Neural crest cell (in vitro differentiated cells): ENCODE measurements around the gene TKTL2. TPM values are rescaled to one million over a fixed set of nuclear protein-coding genes. Genes with fewer than 3 reads are reported as not detected.

ENCODE experiments used
- DNase-seq: peaks from one replicate; pipeline ENCODE4 v3.0.0; 2021; ENCODE audit warnings: low read depth, mixed read lengths, low spot score
- H3K27ac Mint-ChIP-seq: one replicate; pipeline ENCODE4 v1.8.0; 2021; ENCODE audit warnings: mild to moderate bottlenecking, mixed read lengths; ENCODE audit not compliant: unreplicated experiment
- H3K27me3 Mint-ChIP-seq: 2 replicates; pipeline ENCODE4 v1.8.0; 2021; ENCODE audit warnings: low read depth, mild to moderate bottlenecking, mixed read lengths
- H3K36me3 Mint-ChIP-seq: 2 replicates; pipeline ENCODE4 v1.8.0; 2021; ENCODE audit warnings: low read depth, mild to moderate bottlenecking, mixed read lengths
- H3K4me1 Mint-ChIP-seq: 2 replicates; pipeline ENCODE4 v1.8.0; 2021; ENCODE audit warnings: mixed read lengths
- H3K4me3 Mint-ChIP-seq: one replicate; pipeline ENCODE4 v1.8.0; 2021; ENCODE audit warnings: mild to moderate bottlenecking, mixed read lengths
- H3K9me3 Mint-ChIP-seq: 2 replicates; pipeline ENCODE4 v1.8.0; 2021; ENCODE audit warnings: mixed read lengths
- CTCF ChIP-seq: fragments of 200-600 bp; sonication (generic); conservative IDR thresholded peaks from 2 replicates; pipeline ENCODE4 v1.5.0; 2021; ENCODE audit warnings: antibody characterized with exemption, mild to moderate bottlenecking
- long read RNA-seq: library from polyadenylated mRNA; unstranded; transcript quantifications from one replicate; pipeline ENCODE4 v2.0.0, GENCODE V29; 2020
- total RNA-seq: library from RNA; stranded (reverse); gene quantifications from 2 replicates; pipeline ENCODE4 v1.2.1, GENCODE V29; 2021

The TKTL2 gene
- not detected in 2 replicates for total RNA-seq
- long read RNA-seq, result 0 reads

- Mint-ChIP-seq H3K4me3 (no peak within 1 kb of the TSS), H3K9me3 (peaks cover 3% of the 10 kb centered on the region), H3K27ac (no peak within 1 kb of the TSS), H3K4me1 (no peaks in the 10 kb centered on the region), H3K27me3 (no peaks in the 10 kb centered on the region), H3K36me3 (no peaks in the 10 kb centered on the region)
- no peak for DNase-seq
- TF ChIP-seq CTCF, result no peak
Measured at GRCh38 chr4:163473576-163473975, at the start of gene TKTL2. Gene TKTL2, minus strand, starts transcription at chr4:163473754. Its CDS starts 20 bp downstream, at chr4:163473734.

- Mint-ChIP-seq H3K36me3 (peaks cover 21% of the 10 kb centered on the region), H3K4me1 (no peaks in the 10 kb centered on the region), H3K9me3 (no peaks in the 10 kb centered on the region), H3K27ac (no peak overlapping the region), H3K4me3 (no peak overlapping the region), H3K27me3 (no peaks in the 10 kb centered on the region)
- no peak for TF ChIP-seq CTCF
- DNase-seq, result no peak
Measured at GRCh38 chr4:163515198-163515597, 41.6 kb upstream of the TKTL2 start.

- H3K4me1 Mint-ChIP-seq, result peaks cover 24% of the 10 kb centered on the region
- no peak for TF ChIP-seq CTCF
- DNase-seq, result no peak
- no peaks in the 10 kb centered on the region for H3K27me3 Mint-ChIP-seq
- no peaks in the 10 kb centered on the region for H3K9me3 Mint-ChIP-seq
- H3K36me3 Mint-ChIP-seq, result peaks cover 5% of the 10 kb centered on the region
- no peak overlapping the region for H3K27ac Mint-ChIP-seq
- no peak overlapping the region for H3K4me3 Mint-ChIP-seq
Measured at GRCh38 chr4:163505374-163505773, 31.8 kb upstream of the TKTL2 start.

GRCh38 chr4:163500586-163500985 is 27.0 kb upstream of the TKTL2 start:
- TF ChIP-seq CTCF, result no peak
- no peak for DNase-seq
- no peaks in the 10 kb centered on the region for H3K27me3 Mint-ChIP-seq
- peaks cover 33% of the 10 kb centered on the region for H3K4me1 Mint-ChIP-seq
- peaks cover 3% of the 10 kb centered on the region for H3K36me3 Mint-ChIP-seq
- H3K27ac Mint-ChIP-seq, result no peak overlapping the region
- H3K4me3 Mint-ChIP-seq, result no peak overlapping the region
- H3K9me3 Mint-ChIP-seq, result no peaks in the 10 kb centered on the region

- Mint-ChIP-seq H3K4me3 (peak overlapping the region; percentile 100), H3K4me1 (peaks cover 35% of the 10 kb centered on the region), H3K36me3 (no peaks in the 10 kb centered on the region), H3K27me3 (peaks cover 2% of the 10 kb centered on the region), H3K9me3 (no peaks in the 10 kb centered on the region), H3K27ac (peak overlapping the region; percentile 21)
- no peak for DNase-seq
- no peak for TF ChIP-seq CTCF
Measured at GRCh38 chr4:163495900-163496299, 22.3 kb upstream of the TKTL2 start.
